Measurements from ENCODE around the gene DNAAF9. TPM values are rescaled to one million over a fixed set of nuclear protein-coding genes. Genes with fewer than 3 reads are reported as not detected.

Gene DNAAF9
- total RNA-seq, 5 donors from 2014 or later (not counting 1 experiment from before 2014, with no cell fraction given) = 4.9 to 6.2 (median 5.6) TPM

GRCh38 chr20:3447321-3447720, 39.9 kb upstream of the DNAAF9 start:
- WGBS (ENCODE audit: insufficient coverage) = 100% methylated on average over 1 of the region's 2 CpGs
- H3K4me3 Mint-ChIP-seq = no peak overlapping the region
- POLR2A ChIA-PET = no interaction called here
- no peak overlapping the region for H3K4me3 ChIP-seq (ENCODE audit: control insufficient read depth in 1 of 2, extremely low read depth in 1 of 2, low read length in 1 of 2)
- no peaks in the 10 kb centered on the region for H3K4me1 Mint-ChIP-seq
- H3K9me3 ChIP-seq = no peaks in the 10 kb centered on the region
- no peak overlapping the region for H3K27ac Mint-ChIP-seq
- no peaks in the 10 kb centered on the region for H3K4me1 ChIP-seq (ENCODE audit: control insufficient read depth in 1 of 2, extremely low read depth in 1 of 2, insufficient read depth in 2 of 2, low read length in 2 of 2)
- H3K27me3 Mint-ChIP-seq = peaks cover 1 to 4% of the 10 kb centered on the region in 2 donors
- H3K9me3 Mint-ChIP-seq = no peaks in the 10 kb centered on the region
- no peak for DNase-seq
- H3K36me3 ChIP-seq (ENCODE audit: control insufficient read depth in 2 of 2, extremely low read depth in 1 of 2, insufficient read depth in 1 of 2, low read length in 1 of 2) = no peaks in the 10 kb centered on the region
- no peak for ATAC-seq (replicated peaks in 1 of 4)
- H3K36me3 Mint-ChIP-seq = no peaks in the 10 kb centered on the region
- H3K27me3 ChIP-seq (replicated peaks in 1 of 2; ENCODE audit: control insufficient read depth in 2 of 2, extremely low read depth in 1 of 2, insufficient read depth in 2 of 2, low read length in 1 of 2) = peaks cover 0 to 6% of the 10 kb centered on the region in 2 experiments
- H3K27ac ChIP-seq (ENCODE audit: low read length) = no peak overlapping the region
- CTCF ChIA-PET = no interaction called here

GRCh38 chr20:3446779-3447178, 39.3 kb upstream of the DNAAF9 start:
- Histone ChIP-seq H3K27ac (ENCODE audit: low read length) (no peak overlapping the region), H3K9me3 (no peaks in the 10 kb centered on the region), H3K4me1 (ENCODE audit: control insufficient read depth in 1 of 2, extremely low read depth in 1 of 2, insufficient read depth in 2 of 2, low read length in 2 of 2) (no peaks in the 10 kb centered on the region), H3K27me3 (replicated peaks in 1 of 2; ENCODE audit: control insufficient read depth in 2 of 2, extremely low read depth in 1 of 2, insufficient read depth in 2 of 2, low read length in 1 of 2) (peaks cover 0 to 7% of the 10 kb centered on the region in 2 experiments), H3K36me3 (ENCODE audit: control insufficient read depth in 2 of 2, extremely low read depth in 1 of 2, insufficient read depth in 1 of 2, low read length in 1 of 2) (no peaks in the 10 kb centered on the region), H3K4me3 (ENCODE audit: control insufficient read depth in 1 of 2, extremely low read depth in 1 of 2, low read length in 1 of 2) (no peak overlapping the region)
- Mint-ChIP-seq H3K9me3 (no peaks in the 10 kb centered on the region), H3K27me3 (peaks cover 0 to 4% of the 10 kb centered on the region in 2 donors), H3K4me1 (no peaks in the 10 kb centered on the region), H3K36me3 (no peaks in the 10 kb centered on the region), H3K27ac (no peak overlapping the region), H3K4me3 (no peak overlapping the region)
- ChIA-PET CTCF (interaction anchor here in 1 of 2 donors (0.7 kb wide), 1 partner anchor 1752 kb away, joined by 3 read pairs; no protein-coding TSS in a partner anchor), POLR2A (no interaction called here)
- WGBS (ENCODE audit: insufficient coverage) = no CpG with 5 or more reads among the region's 8 CpGs
- no peak for ATAC-seq (replicated peaks in 1 of 4)
- DNase-seq = no peak

- H3K9me3 ChIP-seq = no peaks in the 10 kb centered on the region
- no peak overlapping the region for H3K4me3 ChIP-seq (ENCODE audit: control insufficient read depth in 1 of 2, extremely low read depth in 1 of 2, low read length in 1 of 2)
- ChIA-PET CTCF (no interaction called here), POLR2A (interaction anchor here in 1 of 2 donors (0.6 kb wide), 1 partner anchor 29 kb away, joined by 7 read pairs; no protein-coding TSS in a partner anchor)
- DNase-seq (no peak), ATAC-seq (replicated peaks in 1 of 4) (no peak)
- no peak overlapping the region for H3K4me3 Mint-ChIP-seq
- no peaks in the 10 kb centered on the region for H3K36me3 ChIP-seq (ENCODE audit: control insufficient read depth in 2 of 2, extremely low read depth in 1 of 2, insufficient read depth in 1 of 2, low read length in 1 of 2)
- H3K36me3 Mint-ChIP-seq = no peaks in the 10 kb centered on the region
- H3K27me3 Mint-ChIP-seq = peaks cover 8 to 9% of the 10 kb centered on the region in 2 donors
- no peak overlapping the region for H3K27ac Mint-ChIP-seq
- H3K9me3 Mint-ChIP-seq = no peaks in the 10 kb centered on the region
- no peaks in the 10 kb centered on the region for H3K4me1 Mint-ChIP-seq
- 67% methylated on average over 1 of the region's 2 CpGs for WGBS (ENCODE audit: insufficient coverage)
- no peaks in the 10 kb centered on the region for H3K4me1 ChIP-seq (ENCODE audit: control insufficient read depth in 1 of 2, extremely low read depth in 1 of 2, insufficient read depth in 2 of 2, low read length in 2 of 2)
- peaks cover 0 to 2% of the 10 kb centered on the region in 2 experiments for H3K27me3 ChIP-seq (replicated peaks in 1 of 2; ENCODE audit: control insufficient read depth in 2 of 2, extremely low read depth in 1 of 2, insufficient read depth in 2 of 2, low read length in 1 of 2)
- no peak overlapping the region for H3K27ac ChIP-seq (ENCODE audit: low read length)
These were observed 29.6 kb upstream of the DNAAF9 start for GRCh38 chr20:3436864-3437574.

- no peaks in the 10 kb centered on the region for H3K4me1 ChIP-seq (ENCODE audit: control insufficient read depth in 1 of 2, extremely low read depth in 1 of 2, insufficient read depth in 2 of 2, low read length in 2 of 2)
- no peak overlapping the region for H3K27ac ChIP-seq (ENCODE audit: low read length)
- DNase-seq = no peak
These were observed 26.8 kb upstream of the DNAAF9 start for GRCh38 chr20:3434232-3434631.

GRCh38 chr20:3433744-3434143, 26.3 kb upstream of the DNAAF9 start:
- ATAC-seq (replicated peaks in 1 of 4) = no peak
- Mint-ChIP-seq H3K4me1 (peaks cover 0 to 3% (median 0%) of the 10 kb centered on the region in 3 donors), H3K27me3 (peaks cover 11 to 23% of the 10 kb centered on the region in 2 donors), H3K27ac (no peak overlapping the region), H3K36me3 (no peaks in the 10 kb centered on the region), H3K4me3 (no peak overlapping the region), H3K9me3 (no peaks in the 10 kb centered on the region)
- WGBS (ENCODE audit: insufficient coverage) = no CpG with 5 or more reads among the region's 3 CpGs
- no peaks in the 10 kb centered on the region for H3K36me3 ChIP-seq (ENCODE audit: control insufficient read depth in 2 of 2, extremely low read depth in 1 of 2, insufficient read depth in 1 of 2, low read length in 1 of 2)
- POLR2A ChIA-PET = no interaction called here
- no peak for DNase-seq
- no peak overlapping the region for H3K27ac ChIP-seq (ENCODE audit: low read length)
- no peaks in the 10 kb centered on the region for H3K9me3 ChIP-seq
- no peaks in the 10 kb centered on the region for H3K27me3 ChIP-seq (replicated peaks in 1 of 2; ENCODE audit: control insufficient read depth in 2 of 2, extremely low read depth in 1 of 2, insufficient read depth in 2 of 2, low read length in 1 of 2)
- H3K4me1 ChIP-seq (ENCODE audit: control insufficient read depth in 1 of 2, extremely low read depth in 1 of 2, insufficient read depth in 2 of 2, low read length in 2 of 2) = no peaks in the 10 kb centered on the region
- CTCF ChIA-PET = no interaction called here
- H3K4me3 ChIP-seq (ENCODE audit: control insufficient read depth in 1 of 2, extremely low read depth in 1 of 2, low read length in 1 of 2) = no peak overlapping the region

More at GRCh38 chr20:3434232-3434631, 26.8 kb upstream of the DNAAF9 start:
- Mint-ChIP-seq H3K27me3 (peaks cover 14 to 20% of the 10 kb centered on the region in 2 donors), H3K4me1 (peaks cover 0 to 3% (median 0%) of the 10 kb centered on the region in 3 donors), H3K27ac (no peak overlapping the region), H3K36me3 (no peaks in the 10 kb centered on the region), H3K4me3 (no peak overlapping the region), H3K9me3 (no peaks in the 10 kb centered on the region)
- Histone ChIP-seq H3K36me3 (ENCODE audit: control insufficient read depth in 2 of 2, extremely low read depth in 1 of 2, insufficient read depth in 1 of 2, low read length in 1 of 2) (no peaks in the 10 kb centered on the region), H3K27me3 (replicated peaks in 1 of 2; ENCODE audit: control insufficient read depth in 2 of 2, extremely low read depth in 1 of 2, insufficient read depth in 2 of 2, low read length in 1 of 2) (no peaks in the 10 kb centered on the region), H3K4me3 (ENCODE audit: control insufficient read depth in 1 of 2, extremely low read depth in 1 of 2, low read length in 1 of 2) (no peak overlapping the region), H3K9me3 (no peaks in the 10 kb centered on the region)
- POLR2A ChIA-PET = no interaction called here
- no peak for ATAC-seq (replicated peaks in 1 of 4)
- CTCF ChIA-PET = no interaction called here
- WGBS (ENCODE audit: insufficient coverage) = 100% methylated on average over 2 of the region's 6 CpGs

GRCh38 chr20:3432844-3433243, 25.4 kb upstream of the DNAAF9 start:
- no peaks in the 10 kb centered on the region for H3K27me3 ChIP-seq (replicated peaks in 1 of 2; ENCODE audit: control insufficient read depth in 2 of 2, extremely low read depth in 1 of 2, insufficient read depth in 2 of 2, low read length in 1 of 2)
- POLR2A ChIA-PET = interaction anchor here in 1 of 2 donors (0.6 kb wide), 1 partner anchor 739 kb away, joined by 3 read pairs; no protein-coding TSS in a partner anchor

More at GRCh38 chr20:3432844-3433243, 25.4 kb upstream of the DNAAF9 start:
- WGBS (ENCODE audit: insufficient coverage) = 100% methylated on average over 1 of the region's 3 CpGs
- Mint-ChIP-seq H3K9me3 (no peaks in the 10 kb centered on the region), H3K36me3 (no peaks in the 10 kb centered on the region), H3K27me3 (peaks cover 7 to 15% of the 10 kb centered on the region in 2 donors), H3K4me1 (peaks cover 0 to 3% (median 0%) of the 10 kb centered on the region in 3 donors), H3K27ac (no peak overlapping the region), H3K4me3 (no peak overlapping the region)
- Histone ChIP-seq H3K36me3 (ENCODE audit: control insufficient read depth in 2 of 2, extremely low read depth in 1 of 2, insufficient read depth in 1 of 2, low read length in 1 of 2) (no peaks in the 10 kb centered on the region), H3K4me1 (ENCODE audit: control insufficient read depth in 1 of 2, extremely low read depth in 1 of 2, insufficient read depth in 2 of 2, low read length in 2 of 2) (no peaks in the 10 kb centered on the region), H3K27ac (ENCODE audit: low read length) (no peak overlapping the region), H3K9me3 (no peaks in the 10 kb centered on the region), H3K4me3 (ENCODE audit: control insufficient read depth in 1 of 2, extremely low read depth in 1 of 2, low read length in 1 of 2) (no peak overlapping the region)
- CTCF ChIA-PET = no interaction called here
- DNase-seq (no peak), ATAC-seq (replicated peaks in 1 of 4) (no peak)

Data from T-cell (primary cell).